Spleen (tissue), 3 donors: ENCODE data around the gene GRM1.

Experiments used
- POLR2A ChIP-seq, 3 donors: fragments of 450-650 bp; IDR thresholded peaks; one replicate each; pipeline ENCODE4 v1.5.1; 2017; ENCODE audit warnings: antibody characterized with exemption in 3 of 3, mild to moderate bottlenecking in 1 of 3
- POLR2AphosphoS5 ChIP-seq, 3 donors: sonication (generic); formaldehyde crosslinking; IDR thresholded peaks; one replicate each; pipeline ENCODE4 v1.5.1; 2017; ENCODE audit warnings: antibody characterized with exemption in 3 of 3

DNA sequence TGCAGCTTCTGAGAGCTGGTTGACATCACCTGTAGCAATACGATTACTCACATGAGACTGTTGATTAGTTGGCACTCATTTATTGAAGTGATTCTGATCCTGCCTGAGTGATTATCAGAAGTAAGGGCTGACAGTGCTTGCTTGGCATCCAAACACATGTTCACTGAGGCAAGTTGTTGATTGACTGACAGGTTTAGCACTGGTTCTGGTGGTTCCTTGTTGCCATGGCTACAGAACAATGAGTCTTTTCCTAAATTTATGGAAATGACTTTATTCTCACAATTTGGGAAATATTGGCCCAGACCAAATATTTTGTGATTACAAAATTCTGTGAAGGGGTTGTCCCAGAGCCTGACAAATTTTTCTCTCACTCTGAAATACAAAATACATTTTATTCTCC is 368.8 kb downstream of the GRM1 start:
- TF ChIP-seq POLR2AphosphoS5 (IDR thresholded peaks at IDR 0.05) (no peak), POLR2A (IDR thresholded peaks at IDR 0.05) (no peak)
